Tibial nerve (tissue), 4 donors: ENCODE results near the gene HMX1. TPM values are rescaled to one million over a fixed set of nuclear protein-coding genes. Genes with fewer than 3 reads are reported as not detected.

Experiments used
- DNase-seq, 2 donors: peaks; one replicate each; pipeline ENCODE4 v3.0.0-alpha.2; 2019; ENCODE audit warnings: low spot score in 2 of 2
- H3K27ac ChIP-seq, 4 donors: fragments of 200-600 bp; sonication (generic) in 3 of 4; one replicate each; pipeline ENCODE4 v1.5.1; 2017 to 2019; ENCODE audit warnings: mild to moderate bottlenecking in 1 of 4
- H3K27me3 ChIP-seq, 2 donors: fragments of 200-600 bp; sonication (generic) in 1 of 2; one replicate each; pipeline versions ENCODE4 v1.5.1 to v1.6.0; 2017 to 2019
- H3K36me3 ChIP-seq, 3 donors: fragments of 200-600 bp; sonication (generic); one replicate each; pipeline ENCODE4 v1.5.1; 2018 to 2019
- H3K4me1 ChIP-seq, 4 donors: fragments of 200-600 bp; sonication (generic) in 3 of 4; one replicate each; pipeline ENCODE4 v1.5.1; 2017 to 2019
- H3K4me3 ChIP-seq, 4 donors: fragments of 200-600 bp; sonication (generic) in 3 of 4; one replicate each; pipeline ENCODE4 v1.5.1; 2017 to 2019; ENCODE audit warnings: mild to moderate bottlenecking in 1 of 4, moderate library complexity in 1 of 4
- H3K9me3 ChIP-seq, 4 donors: fragments of 200-600 bp; sonication (generic) in 3 of 4; one replicate each; pipeline ENCODE4 v1.5.1; 2017 to 2019
- CTCF ChIP-seq, 5 experiments: fragments of 200-600 bp in 3 of 5; fragments of 450-650 bp in 2 of 5; sonication (generic) in 3 of 5; IDR thresholded peaks; one replicate each; pipeline ENCODE4 v1.5.1; 2016 to 2019; ENCODE audit warnings: antibody characterized with exemption in 5 of 5, mild to moderate bottlenecking in 3 of 5, moderate library complexity in 2 of 5
- EP300 ChIP-seq, 2 donors: sonication (generic); formaldehyde crosslinking; IDR thresholded peaks; one replicate each; pipeline ENCODE4 v1.6.1; 2017; ENCODE audit warnings: antibody characterized with exemption in 2 of 2, mild to moderate bottlenecking in 1 of 2
- POLR2A ChIP-seq, 2 donors: fragments of 450-650 bp; IDR thresholded peaks; one replicate each; pipeline ENCODE4 v1.6.1; 2017; ENCODE audit warnings: antibody characterized with exemption in 2 of 2, mild to moderate bottlenecking in 2 of 2, moderate library complexity in 2 of 2
- WGBS, 2 donors: methylation state at CpG; one replicate each; pipeline ENCODE4 v1.1.5; 2018; 5-methylcytosine and 5-hydroxymethylcytosine counted together
- total RNA-seq, 4 donors: library from RNA; depleted of rRNA; stranded (reverse); fragments of >200 nt; gene quantifications; one replicate each; pipeline ENCODE4 v1.1.0, GENCODE V29; 2016

The HMX1 gene
- total RNA-seq, 4 donors from 2014 or later, result 0.21 TPM; not detected in 3

DNA sequence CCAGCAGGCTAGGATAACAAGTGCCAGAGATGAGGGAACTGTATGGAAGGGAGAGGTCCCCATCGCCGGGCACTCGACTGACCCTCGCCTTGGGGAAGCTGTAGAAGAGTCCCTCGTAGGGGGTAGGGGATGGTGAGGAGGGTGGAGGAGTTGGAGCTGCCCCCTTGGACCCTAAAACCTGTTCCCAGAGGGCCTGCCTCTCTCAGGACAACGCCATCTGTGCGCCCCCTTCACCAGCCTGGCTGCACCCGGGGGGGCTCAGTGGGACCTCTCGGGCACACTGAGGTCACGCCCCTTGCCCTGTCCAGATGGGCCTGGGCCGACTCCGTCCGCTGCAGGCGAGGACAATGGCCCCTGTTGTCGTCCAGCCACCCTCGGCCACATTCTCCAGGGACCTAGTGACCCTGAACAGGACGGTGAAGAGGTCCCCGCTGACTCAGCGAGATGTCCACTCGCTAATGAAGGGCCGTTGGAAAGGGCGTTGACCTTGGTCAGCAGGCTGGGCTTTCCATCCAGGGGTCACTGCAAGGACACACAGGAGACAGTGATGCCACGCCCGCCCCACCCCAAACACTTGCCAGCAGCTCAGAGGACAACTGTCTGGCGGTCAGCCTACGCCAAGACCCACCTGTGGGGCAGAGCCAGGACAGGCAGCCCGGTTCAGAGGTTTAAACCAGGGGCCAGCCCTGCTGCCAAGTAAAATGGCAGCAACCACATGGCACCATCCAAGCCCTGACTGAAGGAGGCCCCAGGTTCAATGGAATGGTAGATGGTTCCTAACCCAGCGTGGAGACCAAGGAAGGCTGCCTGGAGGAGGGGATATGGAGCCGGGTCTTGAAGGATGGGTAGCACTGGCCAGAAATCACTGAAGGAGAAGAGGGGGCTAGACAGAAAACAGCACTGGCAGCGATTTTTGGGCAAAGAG lies 51.2 kb downstream of the HMX1 start:
- H3K27me3 ChIP-seq, result no peaks in the 10 kb centered on the region
- peaks cover 0 to 23% (median 2%) of the 10 kb centered on the region in 4 donors for H3K9me3 ChIP-seq
- no peaks in the 10 kb centered on the region for H3K36me3 ChIP-seq
- no peaks in the 10 kb centered on the region for H3K4me1 ChIP-seq
- no peak overlapping the region for H3K4me3 ChIP-seq
- WGBS, 2 donors, result 68 to 70% methylated on average over 28 to 30 of the region's 30 CpGs
- no peak for TF ChIP-seq CTCF (IDR thresholded peaks at IDR 0.05)
- H3K27ac ChIP-seq, result no peak overlapping the region
- DNase-seq, result no peak

GRCh38 chr4:8819473-8820177 lies 52.0 kb downstream of the HMX1 start:
- Histone ChIP-seq H3K27me3 (no peaks in the 10 kb centered on the region), H3K27ac (no peak overlapping the region), H3K9me3 (peaks cover 0 to 23% (median 0%) of the 10 kb centered on the region in 4 donors), H3K36me3 (no peaks in the 10 kb centered on the region), H3K4me3 (no peak overlapping the region), H3K4me1 (no peaks in the 10 kb centered on the region)
- WGBS, 2 donors, result 63 to 64% methylated on average over 19 of the region's 19 CpGs
- TF ChIP-seq CTCF (IDR thresholded peaks at IDR 0.05) (no peak), EP300 (IDR thresholded peaks at IDR 0.05) (no peak), POLR2A (IDR thresholded peaks at IDR 0.05) (no peak)
- no peak for DNase-seq

- Histone ChIP-seq H3K36me3 (no peaks in the 10 kb centered on the region), H3K9me3 (peaks cover 0 to 18% (median 0%) of the 10 kb centered on the region in 4 donors), H3K4me3 (no peak overlapping the region), H3K27me3 (no peaks in the 10 kb centered on the region), H3K4me1 (no peaks in the 10 kb centered on the region), H3K27ac (no peak overlapping the region)
- DNase-seq, result no peak
- WGBS, 2 donors, result 54 to 72% methylated on average over 8 of the region's 8 CpGs
- TF ChIP-seq EP300 (IDR thresholded peaks at IDR 0.05) (no peak), CTCF (IDR thresholded peaks at IDR 0.05) (no peak), POLR2A (IDR thresholded peaks at IDR 0.05) (no peak)
Measured at GRCh38 chr4:8819019-8819418, 52.6 kb downstream of the HMX1 start.

- Histone ChIP-seq H3K4me1 (no peaks in the 10 kb centered on the region), H3K9me3 (peaks cover 0 to 12% (median 0%) of the 10 kb centered on the region in 4 donors), H3K4me3 (no peak overlapping the region), H3K36me3 (no peaks in the 10 kb centered on the region), H3K27me3 (no peaks in the 10 kb centered on the region), H3K27ac (no peak overlapping the region)
- 68 to 84% methylated on average over 7 to 8 of the region's 11 CpGs for WGBS, 2 donors
- TF ChIP-seq EP300 (IDR thresholded peaks at IDR 0.05), result no peak
- no peak for TF ChIP-seq CTCF (IDR thresholded peaks at IDR 0.05)
- no peak for TF ChIP-seq POLR2A (IDR thresholded peaks at IDR 0.05)
- no peak for DNase-seq
Measured at GRCh38 chr4:8818063-8818881, 53.4 kb downstream of the HMX1 start.
